Vagina (tissue), 2 donors: ENCODE results near the gene ZNF423.

Source experiments
- POLR2A ChIP-seq, 2 donors: fragments of 450-650 bp; IDR thresholded peaks; one replicate each; pipeline ENCODE4 v1.6.1; 2017; ENCODE audit warnings: antibody characterized with exemption in 2 of 2, mild to moderate bottlenecking in 2 of 2, moderate library complexity in 2 of 2
- POLR2AphosphoS5 ChIP-seq, 2 donors: sonication (generic); formaldehyde crosslinking; IDR thresholded peaks; one replicate each; pipeline ENCODE4 v1.9.0; 2017; ENCODE audit warnings: antibody characterized with exemption in 2 of 2, mild to moderate bottlenecking in 2 of 2, low read depth in 1 of 2; ENCODE audit not compliant: insufficient read depth in 1 of 2
- TF ChIP-seq, protein P1 (sequence below), 3 experiments: fragments of 450-650 bp in 2 of 3; fragments of 200-600 bp in 1 of 3; sonication (generic) in 1 of 3; IDR thresholded peaks; one replicate each; pipeline ENCODE4 v1.5.1; 2017 to 2019; ENCODE audit warnings: antibody characterized with exemption in 3 of 3, mild to moderate bottlenecking in 2 of 3, moderate library complexity in 2 of 3

DNA sequence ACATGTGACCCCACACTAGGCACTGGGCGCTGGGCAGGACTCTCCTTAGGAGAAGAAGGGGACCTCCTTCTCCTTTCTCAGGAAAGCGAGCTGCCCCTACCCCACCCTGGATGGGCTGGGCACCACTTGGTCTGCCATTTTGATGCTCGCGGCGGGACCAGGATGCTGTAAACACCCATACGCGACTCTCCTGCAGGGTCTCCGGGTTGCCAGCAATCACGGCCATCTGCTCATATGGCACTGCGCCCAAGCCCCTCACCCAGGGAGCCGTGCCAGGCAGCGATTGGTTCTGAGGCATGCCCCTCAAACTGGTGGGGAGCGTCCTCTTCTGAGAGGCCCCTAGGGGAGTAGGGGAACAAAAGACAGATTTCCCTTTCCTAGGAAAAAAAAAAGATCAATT is 383.3 kb downstream of the ZNF423 start:
- TF ChIP-seq, protein P1, sequence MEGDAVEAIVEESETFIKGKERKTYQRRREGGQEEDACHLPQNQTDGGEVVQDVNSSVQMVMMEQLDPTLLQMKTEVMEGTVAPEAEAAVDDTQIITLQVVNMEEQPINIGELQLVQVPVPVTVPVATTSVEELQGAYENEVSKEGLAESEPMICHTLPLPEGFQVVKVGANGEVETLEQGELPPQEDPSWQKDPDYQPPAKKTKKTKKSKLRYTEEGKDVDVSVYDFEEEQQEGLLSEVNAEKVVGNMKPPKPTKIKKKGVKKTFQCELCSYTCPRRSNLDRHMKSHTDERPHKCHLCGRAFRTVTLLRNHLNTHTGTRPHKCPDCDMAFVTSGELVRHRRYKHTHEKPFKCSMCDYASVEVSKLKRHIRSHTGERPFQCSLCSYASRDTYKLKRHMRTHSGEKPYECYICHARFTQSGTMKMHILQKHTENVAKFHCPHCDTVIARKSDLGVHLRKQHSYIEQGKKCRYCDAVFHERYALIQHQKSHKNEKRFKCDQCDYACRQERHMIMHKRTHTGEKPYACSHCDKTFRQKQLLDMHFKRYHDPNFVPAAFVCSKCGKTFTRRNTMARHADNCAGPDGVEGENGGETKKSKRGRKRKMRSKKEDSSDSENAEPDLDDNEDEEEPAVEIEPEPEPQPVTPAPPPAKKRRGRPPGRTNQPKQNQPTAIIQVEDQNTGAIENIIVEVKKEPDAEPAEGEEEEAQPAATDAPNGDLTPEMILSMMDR (IDR thresholded peaks at IDR 0.05) = no peak
- no peak for TF ChIP-seq POLR2A (IDR thresholded peaks at IDR 0.05)
- no peak for TF ChIP-seq POLR2AphosphoS5 (IDR thresholded peaks at IDR 0.05; ENCODE audit: insufficient read depth in 1 of 2, low read depth in 1 of 2)
